Occipital lobe (tissue), 2 donors: ENCODE measurements around the gene MYH16. TPM values are rescaled to one million over a fixed set of nuclear protein-coding genes. Genes with fewer than 3 reads are reported as not detected.
"Not testable (repeated sequence)": the region's sequence is repeated elsewhere in the genome, so short reads cannot be mapped to it uniquely, and the experiment has no call there.

Experiments
- DNase-seq: peaks from one replicate; lab custom pipeline; 2025; lab: John Stamatoyannopoulos, UW
- total RNA-seq: library from RNA; depleted of rRNA; stranded (reverse); fragments of >200 nt; gene quantifications from one replicate; pipeline ENCODE4 v1.2.3, GENCODE V29; 2014

The MYH16 gene
- total RNA-seq, 1 donor from 2014 or later, result not detected

DNA sequence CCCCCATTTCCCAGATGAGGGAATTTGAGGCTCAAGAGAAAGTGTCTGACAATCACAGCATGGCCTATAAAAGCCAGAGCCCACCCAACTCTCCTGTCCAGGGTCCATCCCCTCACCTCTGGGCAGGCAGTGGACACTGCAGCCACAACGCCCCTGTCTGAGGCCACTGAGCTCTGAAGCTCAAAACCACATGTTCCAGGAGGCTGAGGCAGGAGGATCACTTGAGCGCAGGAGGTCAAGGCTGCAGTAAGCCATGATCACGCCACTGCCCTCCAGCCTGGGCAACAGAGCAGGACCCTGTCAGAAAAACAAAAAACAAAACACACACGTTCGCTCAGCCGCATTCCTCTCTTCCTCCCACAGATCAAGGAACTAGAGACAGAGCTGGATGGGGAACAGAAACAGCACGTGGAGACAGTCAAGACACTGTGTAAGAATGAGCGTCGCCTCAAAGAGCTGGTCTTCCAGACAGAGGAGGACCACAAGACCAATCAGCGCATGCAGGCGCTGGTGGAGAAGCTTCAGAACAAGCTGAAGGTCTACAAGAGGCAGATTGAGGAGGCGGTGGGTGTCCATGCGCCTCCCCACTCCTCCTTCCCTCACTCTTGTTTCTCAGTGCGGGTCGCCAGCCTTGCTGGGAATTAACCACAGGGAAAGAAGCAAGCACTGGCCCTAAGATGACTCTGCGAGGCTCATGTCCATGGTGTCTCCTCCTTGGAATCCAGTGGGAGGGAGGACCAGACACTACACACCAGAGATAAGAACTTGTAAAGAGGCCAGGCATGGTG, 33.0 kb downstream of the MYH16 start:
- no peak for DNase-seq

DNA sequence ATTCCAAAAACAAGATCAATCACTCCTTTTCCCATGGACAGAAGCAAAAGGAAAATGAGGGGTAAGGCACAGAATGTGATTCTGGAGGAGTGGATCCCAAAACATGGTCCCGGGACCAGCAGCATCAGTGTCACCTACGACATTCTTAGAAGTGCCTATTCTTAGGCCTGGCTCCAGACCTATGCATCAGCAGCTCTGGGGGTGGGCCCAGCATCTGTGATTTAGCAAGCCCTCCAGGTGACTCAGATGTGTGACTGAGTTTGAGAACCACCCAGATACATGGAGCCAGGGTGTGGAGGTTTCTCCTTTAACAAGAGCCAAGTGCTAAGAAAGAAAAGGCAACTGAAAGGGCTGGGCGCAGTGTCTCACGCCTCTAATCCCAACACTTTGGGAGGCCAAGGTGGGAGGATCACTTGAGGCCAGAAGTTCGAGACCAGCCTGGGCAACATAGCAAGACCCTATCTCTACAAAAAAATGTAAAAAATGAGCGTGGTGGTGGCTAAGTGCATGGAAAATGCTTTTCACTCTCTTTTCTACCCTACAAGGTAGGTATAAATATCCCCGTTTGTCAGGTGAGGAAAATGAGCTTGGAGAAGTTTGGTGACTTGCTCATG, 35.9 kb downstream of the MYH16 start:
- DNase-seq, result peak; percentile 33

DNA sequence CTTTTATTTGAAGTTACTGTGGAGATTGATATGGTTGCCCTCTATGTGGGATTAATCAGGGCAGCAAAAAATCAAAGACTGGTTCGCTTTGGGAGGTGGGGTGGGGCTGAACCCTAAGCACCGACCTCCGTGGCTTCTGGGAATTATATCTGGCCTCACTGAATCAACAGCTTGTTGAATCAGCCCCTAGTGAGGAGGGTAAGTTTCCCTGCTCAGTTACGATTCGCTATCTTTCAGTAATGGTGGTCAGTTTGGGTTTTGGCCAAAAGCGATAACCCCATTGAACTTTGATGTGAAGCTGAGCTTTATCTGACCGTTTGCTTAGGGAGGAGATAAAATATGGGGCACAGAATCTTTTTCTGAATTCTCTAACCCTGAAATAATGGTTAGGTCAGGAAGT, 36.5 kb downstream of the MYH16 start:
- no peak for DNase-seq

DNA sequence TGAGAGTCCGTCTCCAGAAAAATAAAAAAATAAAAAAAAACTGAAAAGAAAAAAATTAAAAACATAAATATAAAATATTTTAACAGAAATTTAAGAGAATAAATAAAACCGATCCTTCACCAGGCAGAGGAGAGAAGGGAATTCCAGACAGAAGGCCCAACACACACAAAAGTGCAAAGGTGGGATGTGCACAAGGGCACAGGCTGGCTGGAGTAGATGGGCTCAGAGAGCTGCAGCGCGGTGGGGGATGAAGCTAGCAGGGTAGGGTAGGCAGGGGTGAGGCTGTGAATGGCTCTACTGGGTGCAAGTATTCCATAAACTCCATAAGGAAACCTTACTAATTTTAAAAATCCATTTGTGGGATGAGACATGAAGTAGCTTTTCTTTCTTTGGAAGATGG, 37.4 kb downstream of the MYH16 start:
- no peak for DNase-seq

DNA sequence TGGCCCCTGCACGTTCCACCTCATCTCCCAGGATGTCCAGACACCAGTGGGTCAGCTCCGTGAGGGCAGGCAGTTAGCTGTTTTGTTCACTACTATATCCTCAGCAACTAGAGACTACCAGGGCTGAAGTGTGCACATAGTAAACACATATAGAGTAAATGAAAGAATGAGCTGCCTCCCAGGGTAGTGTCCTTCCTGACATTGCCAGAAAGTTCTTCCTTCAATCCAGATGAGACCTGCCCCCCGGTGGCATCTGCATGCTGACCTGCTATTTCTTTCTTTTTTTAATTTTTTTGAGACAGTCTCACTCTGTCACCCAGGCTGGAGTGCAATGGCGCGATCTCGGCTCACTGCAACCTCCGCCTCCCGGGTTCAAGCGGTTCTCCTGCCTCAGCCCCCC, 39.1 kb downstream of the MYH16 start:
- no peak for DNase-seq

DNA sequence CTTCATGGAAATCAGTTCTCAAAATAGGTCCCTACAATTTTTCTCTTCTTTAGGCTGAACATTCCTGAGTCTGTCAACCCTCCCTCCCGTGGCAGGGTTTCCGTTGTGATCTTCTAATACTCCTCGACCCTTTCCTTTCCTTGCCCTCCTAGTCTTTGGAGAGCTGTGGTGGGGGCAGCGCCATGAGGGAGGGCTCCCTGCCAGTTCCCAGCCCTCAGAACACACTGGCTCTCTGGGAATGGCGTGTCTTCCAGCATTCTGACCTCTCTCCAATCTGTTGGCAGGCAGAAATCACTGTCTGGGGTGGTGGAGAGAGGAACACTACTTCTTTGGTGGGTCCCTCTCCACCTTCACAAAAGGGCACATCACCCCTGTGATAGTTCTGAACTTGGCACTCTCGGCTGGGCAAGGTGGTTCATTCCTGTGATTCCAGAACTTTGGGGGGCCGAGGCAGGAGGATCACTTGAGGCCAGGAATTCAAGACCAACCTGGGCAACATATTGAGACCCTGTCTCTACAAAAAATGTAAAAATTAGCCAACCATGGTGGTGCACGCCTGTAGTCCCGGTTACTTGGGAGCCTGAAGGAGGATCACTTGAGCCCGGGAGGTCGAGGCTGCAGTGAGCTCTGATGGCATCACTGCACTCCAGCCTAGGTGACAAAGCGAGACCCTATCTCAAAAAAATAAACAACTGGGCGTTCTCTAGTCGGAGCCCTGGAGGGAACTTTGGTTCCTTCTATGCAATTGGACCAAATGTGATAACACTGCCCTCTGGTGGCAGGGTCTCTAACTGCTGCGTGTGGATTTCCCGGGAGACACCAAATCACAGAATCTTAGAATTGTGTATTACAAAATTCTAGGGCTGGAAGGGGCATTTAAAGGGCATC, 39.9 kb downstream of the MYH16 start:
- no peak for DNase-seq

DNA sequence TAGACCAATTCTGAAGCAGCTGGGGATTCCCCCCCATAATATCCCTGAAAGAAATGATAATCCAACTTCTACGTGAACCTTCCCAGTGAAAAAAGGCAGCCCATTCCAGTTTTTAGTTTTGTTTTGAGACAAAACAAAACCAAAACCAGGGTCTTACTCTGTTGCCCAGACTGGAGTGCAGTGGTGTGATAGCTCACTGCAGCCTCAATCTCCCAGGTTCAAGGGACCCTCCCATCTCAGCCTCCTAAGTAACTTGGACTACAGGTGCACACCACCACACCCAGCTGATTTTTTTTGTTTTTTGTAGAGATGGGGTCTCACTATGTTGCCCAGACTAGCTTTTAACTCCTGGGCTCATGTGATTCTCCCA, 40.5 kb downstream of the MYH16 start:
- no peak for DNase-seq

DNA sequence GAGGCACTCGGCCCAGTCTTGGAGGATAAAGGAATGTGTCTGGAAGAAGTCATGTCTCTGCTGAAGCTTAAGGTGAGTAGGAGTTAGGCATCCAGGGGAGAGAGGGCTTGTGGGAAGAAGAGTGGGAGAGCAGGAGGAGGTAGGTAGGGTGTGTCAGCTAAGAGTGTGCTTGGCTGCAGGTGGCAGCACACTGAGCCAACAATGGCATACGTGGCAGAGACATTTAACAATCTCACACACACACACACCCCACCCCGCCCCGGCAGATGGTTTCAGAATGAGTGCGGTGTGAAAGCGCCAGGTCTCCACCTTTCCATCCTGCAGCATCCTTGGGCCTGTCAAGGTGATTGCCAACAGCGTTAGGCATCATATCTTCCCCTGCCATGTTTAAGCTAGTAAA, 41.9 kb downstream of the MYH16 start:
- no peak for DNase-seq

DNA sequence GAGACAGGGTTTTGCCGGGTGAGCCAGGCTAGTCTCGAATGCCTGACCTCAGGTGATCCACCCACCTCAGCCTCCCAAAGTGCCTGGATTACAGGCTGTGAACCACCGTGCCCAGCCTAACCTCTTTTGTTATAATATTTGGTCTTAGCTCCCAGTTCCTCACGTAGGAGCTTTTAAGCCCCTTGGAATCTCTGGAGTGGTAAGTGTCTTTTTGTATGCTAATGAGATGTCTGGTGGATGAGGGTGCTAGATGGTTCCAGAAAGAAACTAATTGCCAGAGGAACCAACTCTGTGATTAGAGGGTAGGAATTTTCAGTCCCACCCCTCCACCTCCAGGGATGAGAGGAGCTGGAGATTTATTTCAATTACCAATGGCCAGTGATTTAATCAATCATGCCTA, 47.7 kb downstream of the MYH16 start:
- DNase-seq, result no peak

DNA sequence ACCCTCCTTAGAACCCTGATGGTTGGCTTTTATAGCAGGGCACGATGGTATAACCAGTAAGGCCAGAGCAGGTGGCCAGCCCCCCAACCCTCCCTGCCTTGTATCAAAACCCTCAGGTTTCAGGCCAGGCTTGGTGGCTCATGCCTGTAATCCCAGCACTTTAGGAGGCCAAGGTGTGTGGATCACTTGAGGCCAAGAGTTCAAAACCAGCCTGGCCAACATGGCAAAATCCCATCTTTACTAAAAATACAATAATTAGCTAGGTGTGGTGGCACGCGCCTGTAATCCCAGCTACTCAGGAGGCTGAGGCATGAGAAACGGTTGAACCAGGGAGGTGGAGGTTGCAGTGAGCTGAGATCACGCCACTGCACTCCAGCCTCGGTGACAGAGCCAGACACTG, 50.0 kb downstream of the MYH16 start:
- not testable (repeated sequence) for DNase-seq

DNA sequence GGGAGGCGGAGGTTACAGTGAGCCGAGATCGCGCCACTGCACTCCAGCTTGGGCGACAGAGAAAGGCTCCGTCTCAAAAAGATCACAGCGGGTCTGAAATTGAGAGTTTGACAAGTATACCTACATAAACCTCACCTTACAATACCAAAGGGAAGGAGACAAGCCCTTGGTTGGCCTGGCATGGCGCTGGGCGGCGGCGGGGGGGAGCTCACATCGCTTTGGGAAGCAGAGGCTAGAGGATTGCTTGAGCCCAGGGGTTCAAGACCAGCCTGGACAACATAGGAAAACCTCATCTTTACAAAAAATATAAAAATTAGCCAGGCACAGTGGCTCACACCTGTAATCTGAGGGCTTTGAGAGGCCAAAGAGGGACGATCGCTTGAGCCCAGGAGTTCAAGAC, 51.9 kb downstream of the MYH16 start:
- DNase-seq, result no peak

DNA sequence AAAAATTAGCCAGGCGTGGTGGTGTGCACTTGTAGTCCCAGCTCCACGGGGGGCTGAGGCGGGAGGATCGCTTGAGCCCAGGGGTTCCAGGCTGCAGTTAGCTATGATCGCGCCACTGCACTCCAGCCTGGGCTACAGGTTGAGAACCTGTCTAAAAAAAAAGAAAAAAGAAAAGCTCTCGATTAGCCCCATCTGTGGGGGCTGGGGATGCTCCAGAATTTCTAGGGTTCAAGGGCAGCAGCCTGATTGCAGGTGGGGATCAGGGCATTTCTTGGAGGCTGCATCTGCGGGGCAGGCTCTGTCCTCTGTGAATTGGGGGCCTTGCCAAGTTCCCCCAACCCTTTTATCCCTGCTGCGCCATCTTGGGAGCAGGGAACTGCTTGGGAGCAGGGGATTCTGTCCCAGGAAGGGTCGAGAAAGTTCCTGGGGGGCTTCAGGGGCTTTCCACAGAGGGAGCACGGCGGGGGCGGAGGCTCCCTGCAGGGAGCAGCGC, 52.4 kb downstream of the MYH16 start:
- no peak for DNase-seq

DNA sequence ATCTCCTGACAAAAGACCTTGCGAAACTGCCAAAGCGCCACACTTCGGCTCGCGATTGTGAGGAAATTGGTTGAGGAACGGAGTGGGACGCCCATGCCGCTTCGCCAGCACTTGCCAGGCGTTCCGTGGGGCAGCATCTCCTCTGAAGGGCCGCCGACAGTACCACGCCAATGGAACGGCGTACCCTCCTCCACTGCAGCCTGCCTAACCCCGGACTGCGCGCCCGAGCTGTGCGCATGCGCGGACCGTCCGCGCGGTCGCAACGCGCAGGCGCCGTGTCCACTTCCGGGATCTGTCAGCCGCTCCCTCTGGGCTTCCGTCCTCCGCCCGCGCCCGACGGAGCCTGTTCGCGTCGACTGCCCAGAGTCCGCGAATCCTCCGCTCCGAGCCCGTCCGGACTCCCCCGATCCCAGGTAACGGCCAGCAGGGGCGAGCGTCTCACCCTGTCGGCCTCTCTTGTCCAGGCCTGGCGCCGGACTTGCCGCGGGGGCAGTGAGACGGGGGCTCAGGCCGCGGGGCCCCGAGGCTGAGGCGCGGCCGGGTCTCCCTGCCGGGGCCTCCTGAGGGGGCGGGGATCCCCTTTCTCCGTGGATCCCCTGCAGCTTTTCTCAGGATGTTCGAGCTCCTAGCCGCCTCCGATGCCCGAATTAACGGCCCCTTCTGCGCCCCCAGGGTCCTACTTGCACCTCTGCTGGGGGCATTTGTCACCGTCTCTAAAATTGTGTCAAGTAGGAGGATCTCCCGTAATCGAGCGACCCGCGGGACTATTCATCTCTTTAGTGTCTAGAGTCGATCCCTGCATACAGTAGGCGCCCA, 53.2 kb downstream of the MYH16 start, which contains the start of gene ARPC1A:
Gene ARPC1A (plus strand): TSS at position 307 of the 816 bp plus-strand sequence. CDS start 7,456 bp downstream, outside the sequence.
- peak; percentile 77 for DNase-seq

DNA sequence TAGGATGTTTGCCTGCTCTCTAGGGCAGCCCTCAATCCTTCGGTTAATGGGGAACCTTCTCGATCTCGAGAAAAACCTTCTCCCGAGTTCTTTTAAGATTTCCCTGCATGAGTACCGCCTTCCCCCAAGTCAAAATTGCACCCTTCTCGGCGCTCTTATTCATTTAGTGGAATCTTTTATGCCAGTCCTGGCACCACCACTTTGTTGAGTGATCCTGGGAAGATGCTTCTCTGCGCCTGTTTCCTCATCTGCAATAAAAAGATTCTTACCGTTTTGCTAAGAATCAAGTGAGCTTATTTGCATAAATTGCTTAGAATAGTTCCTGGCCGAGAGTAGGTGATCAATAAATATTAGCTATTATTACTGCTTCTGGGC, 53.8 kb downstream of the MYH16 start:
- DNase-seq, result no peak

DNA sequence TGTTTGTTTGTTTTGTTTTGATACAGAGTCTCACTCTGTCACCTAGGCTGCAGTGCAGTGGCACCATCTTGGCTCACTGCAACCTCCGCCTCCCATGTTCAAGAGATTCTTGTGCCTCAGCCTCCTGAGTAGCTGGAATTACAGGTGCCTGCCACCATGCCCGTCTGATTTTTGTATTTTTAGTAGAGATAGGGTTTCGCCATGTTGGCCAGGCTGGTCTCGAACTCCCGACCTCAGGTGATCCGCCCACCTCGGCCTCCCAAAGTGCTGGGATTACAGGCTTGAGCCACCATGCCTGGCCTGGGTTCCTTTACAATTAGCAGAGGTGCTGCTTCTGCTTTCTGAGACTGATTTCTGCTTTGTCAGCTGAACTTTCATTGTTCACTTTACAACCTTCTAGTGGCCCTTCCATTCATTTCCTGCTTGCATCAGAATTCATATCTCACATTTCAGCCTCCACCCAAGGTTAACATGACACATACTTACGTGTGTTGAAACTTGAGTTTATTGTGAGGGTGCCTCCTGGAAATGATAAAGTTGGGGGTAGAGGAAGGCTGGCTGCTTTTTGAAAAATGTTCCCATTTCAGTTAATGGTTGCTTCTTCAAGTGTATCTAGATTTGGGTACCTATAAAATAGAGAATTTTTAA, 57.8 kb downstream of the MYH16 start:
- not testable (repeated sequence) for DNase-seq

DNA sequence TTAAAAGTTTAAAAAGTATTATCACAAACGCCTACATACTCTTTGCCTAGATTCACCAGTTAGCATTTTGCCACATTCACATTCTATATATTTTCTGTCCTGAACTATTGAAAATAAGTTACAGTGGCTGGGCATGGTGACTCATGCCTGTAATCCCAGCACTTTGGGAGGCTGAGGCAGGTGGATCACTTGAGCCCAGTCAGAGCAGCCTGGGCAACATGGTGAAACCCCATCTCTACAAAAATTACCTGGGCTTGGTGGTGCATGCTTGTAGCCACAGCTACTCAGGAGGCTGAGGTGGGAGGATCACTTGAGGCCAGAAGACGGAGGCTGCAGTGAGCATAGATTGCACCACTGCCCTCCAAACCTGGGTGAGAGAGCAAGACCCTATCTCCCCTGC, 58.4 kb downstream of the MYH16 start:
- no peak for DNase-seq

DNA sequence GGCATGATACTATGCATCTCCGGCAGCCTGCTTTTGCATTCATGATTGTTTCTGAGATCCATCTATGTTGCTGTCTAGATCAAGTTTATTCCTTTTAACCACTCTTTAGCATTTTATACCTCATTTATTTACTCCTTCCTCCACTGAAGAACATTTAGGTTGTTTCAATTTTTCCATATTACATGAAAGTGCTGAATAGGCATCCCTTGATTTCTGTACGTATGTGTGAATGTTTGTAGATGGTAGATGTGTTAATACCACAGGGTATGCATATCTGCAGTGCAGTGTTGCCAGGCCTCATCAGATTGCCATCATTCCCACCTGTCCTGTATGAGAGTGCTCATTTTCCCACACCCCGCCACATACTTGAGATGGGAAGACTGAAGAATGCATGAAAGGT, 67.0 kb downstream of the MYH16 start:
- DNase-seq, result no peak

DNA sequence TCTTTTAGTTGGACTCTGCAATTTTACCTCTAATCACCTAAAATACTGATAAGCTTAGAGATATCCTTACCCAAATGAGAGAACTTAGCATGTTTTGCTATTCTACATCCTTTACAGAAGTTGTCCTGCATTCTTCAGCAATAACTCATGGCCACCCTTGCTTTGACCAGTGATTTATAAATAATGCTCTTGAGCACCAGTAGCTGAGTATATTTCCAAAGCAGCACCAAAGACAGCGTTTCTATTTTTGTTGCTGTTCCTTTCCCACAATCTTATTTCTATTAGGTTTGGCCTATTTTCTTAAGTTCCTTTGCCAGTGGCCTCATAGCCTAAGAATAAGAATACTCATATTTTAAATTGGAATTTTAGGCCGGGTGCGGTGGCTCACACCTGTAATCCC, 68.0 kb downstream of the MYH16 start:
- DNase-seq, result no peak

DNA sequence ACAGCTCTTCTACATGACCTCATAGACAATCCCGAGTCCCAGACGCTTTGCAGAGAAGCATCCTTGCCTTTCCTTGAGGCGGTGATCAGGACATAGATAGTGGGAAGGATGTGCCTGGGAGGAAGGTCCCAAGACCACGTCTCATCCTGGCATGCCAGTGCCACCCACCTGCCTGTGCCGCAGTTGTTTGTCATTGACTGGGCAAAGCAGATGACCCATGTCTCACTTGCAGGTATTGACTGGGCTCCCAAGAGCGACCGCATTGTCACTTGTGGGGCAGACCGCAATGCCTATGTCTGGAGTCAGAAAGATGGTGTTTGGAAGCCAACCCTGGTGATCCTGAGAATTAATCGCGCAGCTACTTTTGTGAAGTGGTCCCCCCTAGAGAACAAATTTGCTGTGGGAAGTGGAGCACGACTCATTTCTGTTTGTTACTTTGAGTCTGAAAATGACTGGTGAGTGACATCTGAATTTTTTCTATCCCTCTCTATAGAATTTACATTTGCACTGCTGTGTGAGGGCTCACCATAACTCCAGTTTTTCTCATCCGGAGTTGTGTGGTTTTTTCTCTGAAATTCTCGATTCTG, 71.5 kb downstream of the MYH16 start:
- no peak for DNase-seq

DNA sequence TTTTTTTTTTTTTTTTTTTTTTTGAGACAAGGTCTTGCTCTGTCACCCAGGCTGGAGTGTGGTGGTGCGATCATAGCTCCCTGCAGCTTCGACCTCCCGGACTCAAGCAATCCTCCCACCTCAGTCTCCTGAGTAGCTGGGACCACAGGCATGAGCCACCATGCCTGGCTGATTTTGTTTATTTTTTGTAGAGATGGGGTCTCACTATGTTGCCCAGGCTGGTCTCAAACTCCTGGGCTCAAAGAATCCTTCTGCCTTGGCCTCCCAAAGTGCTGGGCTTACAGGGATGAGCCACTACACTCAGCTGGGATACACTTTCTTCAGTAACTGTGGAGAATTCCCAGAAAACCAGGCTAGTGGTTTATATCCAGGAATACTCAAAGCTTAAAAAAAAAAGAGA, 78.0 kb downstream of the MYH16 start:
- not testable (repeated sequence) for DNase-seq
